GM12873 (cell line): ENCODE results near the gene SOX5.

Experiments
- TF ChIP-seq, protein P1 (sequence below): IDR thresholded peaks from 2 replicates; pipeline ENCODE4 v1.5.1; 2012; ENCODE audit warnings: low read depth, mild to moderate bottlenecking, moderate library complexity, low read length, control low read depth; ENCODE audit not compliant: insufficient read depth; ENCODE audit errors: missing control alignments

SOX5 gene

DNA sequence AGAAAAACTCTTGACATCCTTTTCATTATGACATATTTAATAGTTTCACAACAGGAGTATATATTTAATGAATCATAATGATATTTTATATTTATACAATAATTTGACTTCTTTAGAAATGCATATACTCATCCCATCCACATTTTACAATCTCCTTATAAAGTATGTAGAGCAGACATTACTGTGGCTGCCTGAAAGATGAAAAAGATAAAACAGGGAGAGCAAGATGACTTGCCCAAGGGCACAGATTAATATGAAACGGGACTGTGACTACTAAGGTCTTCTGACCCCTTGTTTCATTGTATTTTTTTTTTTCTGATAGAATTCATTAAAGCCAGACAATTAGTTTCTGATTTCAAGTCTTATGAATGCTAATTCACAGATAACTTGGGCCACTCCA is 293.6 kb downstream of the SOX5 start:
- TF ChIP-seq, protein P1, sequence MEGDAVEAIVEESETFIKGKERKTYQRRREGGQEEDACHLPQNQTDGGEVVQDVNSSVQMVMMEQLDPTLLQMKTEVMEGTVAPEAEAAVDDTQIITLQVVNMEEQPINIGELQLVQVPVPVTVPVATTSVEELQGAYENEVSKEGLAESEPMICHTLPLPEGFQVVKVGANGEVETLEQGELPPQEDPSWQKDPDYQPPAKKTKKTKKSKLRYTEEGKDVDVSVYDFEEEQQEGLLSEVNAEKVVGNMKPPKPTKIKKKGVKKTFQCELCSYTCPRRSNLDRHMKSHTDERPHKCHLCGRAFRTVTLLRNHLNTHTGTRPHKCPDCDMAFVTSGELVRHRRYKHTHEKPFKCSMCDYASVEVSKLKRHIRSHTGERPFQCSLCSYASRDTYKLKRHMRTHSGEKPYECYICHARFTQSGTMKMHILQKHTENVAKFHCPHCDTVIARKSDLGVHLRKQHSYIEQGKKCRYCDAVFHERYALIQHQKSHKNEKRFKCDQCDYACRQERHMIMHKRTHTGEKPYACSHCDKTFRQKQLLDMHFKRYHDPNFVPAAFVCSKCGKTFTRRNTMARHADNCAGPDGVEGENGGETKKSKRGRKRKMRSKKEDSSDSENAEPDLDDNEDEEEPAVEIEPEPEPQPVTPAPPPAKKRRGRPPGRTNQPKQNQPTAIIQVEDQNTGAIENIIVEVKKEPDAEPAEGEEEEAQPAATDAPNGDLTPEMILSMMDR, result no peak

- TF ChIP-seq, protein P1, result no peak
Observed at GRCh38 chr12:23655112-23655511, 294.4 kb downstream of the SOX5 start.

DNA sequence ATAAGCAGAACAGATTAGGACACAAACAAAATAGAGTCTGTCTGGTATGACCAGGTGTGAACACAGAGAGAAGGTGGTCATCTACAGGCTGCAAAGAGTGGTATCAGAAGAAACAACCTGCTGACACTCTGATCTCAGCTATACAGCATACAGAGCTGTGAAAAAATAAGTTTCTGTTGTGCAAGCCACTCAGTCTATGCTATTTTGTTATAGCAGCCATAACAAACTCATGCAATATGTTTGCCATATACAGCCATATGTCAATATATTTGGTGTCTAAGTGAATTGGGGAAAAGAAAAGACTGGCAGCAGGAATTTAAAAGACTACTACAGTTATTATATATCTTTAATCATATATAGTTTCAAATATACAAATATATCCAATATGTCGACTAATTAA is 300.9 kb downstream of the SOX5 start:
- TF ChIP-seq, protein P1, result no peak

DNA sequence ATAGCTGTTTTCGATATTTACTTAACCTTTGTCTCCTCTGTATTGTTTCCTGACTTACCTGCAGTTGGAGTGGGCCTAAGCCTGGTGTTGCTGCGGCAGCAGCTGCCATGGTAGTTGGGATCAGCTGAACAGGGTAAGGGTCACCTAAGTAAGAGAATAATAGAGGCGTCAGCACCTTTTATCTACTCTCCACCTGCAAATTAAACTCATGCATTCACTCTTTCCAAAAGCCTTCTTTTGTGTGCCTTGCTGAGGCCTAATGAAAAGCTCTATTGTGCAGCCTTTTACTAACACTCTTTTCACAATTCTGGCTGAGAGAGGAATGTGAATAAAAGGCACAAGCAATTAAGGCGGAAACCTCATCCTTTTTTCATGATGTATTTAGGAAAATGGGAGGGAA is 308.7 kb downstream of the SOX5 start:
- TF ChIP-seq, protein P1, result no peak

DNA sequence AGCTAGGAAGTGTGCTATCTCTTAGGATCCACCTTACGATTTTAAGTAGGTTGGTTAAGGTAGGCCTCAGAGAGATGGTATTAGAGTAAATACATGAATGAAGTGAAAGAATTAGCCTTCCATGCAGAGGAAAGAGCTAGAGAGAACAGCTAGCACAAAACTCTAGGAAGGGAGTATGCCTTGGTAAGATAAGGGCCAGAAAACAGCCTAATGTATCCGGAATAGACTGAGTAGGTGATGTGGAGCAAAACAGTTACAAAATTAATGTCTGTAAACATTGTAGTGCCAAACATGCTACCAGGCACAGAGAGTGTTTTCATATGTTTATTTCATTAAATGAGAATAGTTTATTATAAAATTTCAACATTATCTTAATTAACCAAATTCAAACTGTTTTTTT is 315.1 kb downstream of the SOX5 start:
- TF ChIP-seq, protein P1, result no peak

DNA sequence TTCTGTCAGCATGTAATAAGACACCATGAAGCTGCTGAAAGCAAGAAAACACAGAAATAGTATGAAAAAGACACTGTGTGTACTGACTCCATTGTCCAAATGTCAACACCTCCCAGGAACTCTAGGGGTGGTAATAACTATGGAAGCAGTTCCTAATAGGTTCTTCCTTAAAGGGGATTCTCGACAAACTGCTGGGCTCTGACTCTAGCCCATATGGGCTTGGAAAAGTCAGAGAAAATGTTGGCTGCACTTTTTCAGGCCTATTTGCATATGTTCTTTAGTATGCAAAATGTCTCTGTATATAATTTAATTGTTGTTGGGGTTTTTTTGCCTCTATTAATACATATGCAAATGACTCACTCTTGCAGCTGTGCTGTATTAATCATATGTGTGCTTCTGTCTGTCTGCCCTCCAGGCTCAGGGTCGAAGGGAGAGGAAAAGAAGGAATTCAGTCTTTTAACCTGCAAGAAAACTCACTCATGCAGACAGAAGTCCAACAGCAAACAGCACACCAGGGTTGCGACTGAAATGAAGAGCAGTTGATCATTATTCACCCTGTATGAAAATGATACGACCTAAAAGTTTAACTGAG is 317.6 kb downstream of the SOX5 start:
- TF ChIP-seq, protein P1, result no peak

GRCh38 chr12:23630524-23630923 is 318.9 kb downstream of the SOX5 start:
- TF ChIP-seq, protein P1, result no peak

- TF ChIP-seq, protein P1, result no peak
Observed at GRCh38 chr12:23628806-23629205, 320.7 kb downstream of the SOX5 start.
